HL-60 (cell line): ENCODE results near the gene HHIP.

ENCODE experiments used
- DNase-seq, 2 experiments: peaks; one replicate each; pipeline ENCODE4 v3.0.0-alpha.2; 2010 to 2020; ENCODE audit warnings: low read depth in 1 of 2, low spot score in 1 of 2
- H3K27ac ChIP-seq: fragments of 250-450 bp; sonication (Bioruptor Pico); replicated peaks from 2 replicates; pipeline ENCODE4 v1.5.1; 2020; ENCODE audit warnings: mild to moderate bottlenecking, moderate library complexity
- H3K27me3 ChIP-seq: fragments of 250-450 bp; sonication (Bioruptor Pico); 2 replicates; pipeline ENCODE4 v1.5.1; 2021; ENCODE audit warnings: mild to moderate bottlenecking, moderate library complexity; ENCODE audit not compliant: insufficient read depth, poor library complexity, severe bottlenecking
- H3K4me3 ChIP-seq: replicated peaks from 2 replicates; pipeline ENCODE4 v1.5.1; 2011; ENCODE audit warnings: mild to moderate bottlenecking, control low read depth, low read length; ENCODE audit not compliant: insufficient read depth
- CTCF ChIP-seq: IDR thresholded peaks from one replicate; pipeline ENCODE4 v1.5.1; 2011; ENCODE audit warnings: low read length, control low read depth, inconsistent platforms; ENCODE audit not compliant: insufficient read depth
- GABPA ChIP-seq: IDR thresholded peaks from 2 replicates; pipeline ENCODE4 v1.6.1; 2012; ENCODE audit warnings: low read depth
- POLR2AphosphoS5 ChIP-seq: IDR thresholded peaks from 2 replicates; pipeline ENCODE4 v1.6.1; 2012; ENCODE audit warnings: low read depth
- REST ChIP-seq: IDR thresholded peaks from 2 replicates; pipeline ENCODE4 v1.6.1; 2012; ENCODE audit warnings: low read depth; ENCODE audit not compliant: insufficient replicate concordance
- SPI1 ChIP-seq: IDR thresholded peaks from 2 replicates; pipeline ENCODE4 v1.6.1; 2012; ENCODE audit warnings: low read depth, mild to moderate bottlenecking, borderline replicate concordance

Gene HHIP

GRCh38 chr4:144656850-144657249 is 10.9 kb downstream of the HHIP start:
- TF ChIP-seq REST: no peak
- no peak for TF ChIP-seq POLR2AphosphoS5
- no peak for TF ChIP-seq SPI1
- TF ChIP-seq GABPA: no peak
- TF ChIP-seq CTCF: no peak
- H3K27ac ChIP-seq: no peak overlapping the region
- DNase-seq: no peak
- H3K4me3 ChIP-seq: no peak overlapping the region
- peaks cover 1% of the 10 kb centered on the region for H3K27me3 ChIP-seq

GRCh38 chr4:144658015-144658567 is 12.1 kb downstream of the HHIP start:
- no peak overlapping the region for H3K27ac ChIP-seq
- TF ChIP-seq REST: no peak
- no peak for TF ChIP-seq GABPA
- TF ChIP-seq CTCF: no peak
- no peak for TF ChIP-seq POLR2AphosphoS5
- no peak for TF ChIP-seq SPI1
- no peak overlapping the region for H3K4me3 ChIP-seq
- no peaks in the 10 kb centered on the region for H3K27me3 ChIP-seq
- no peak for DNase-seq

GRCh38 chr4:144658903-144659302 is 12.9 kb downstream of the HHIP start:
- no peak for DNase-seq
- H3K27ac ChIP-seq: no peak overlapping the region
- no peak for TF ChIP-seq REST
- no peak for TF ChIP-seq GABPA
- TF ChIP-seq POLR2AphosphoS5: no peak
- no peak for TF ChIP-seq SPI1
- TF ChIP-seq CTCF: no peak

More at GRCh38 chr4:144658903-144659302, 12.9 kb downstream of the HHIP start:
- Histone ChIP-seq H3K4me3 (no peak overlapping the region), H3K27me3 (no peaks in the 10 kb centered on the region)
